Left ventricle myocardium inferior (tissue), 1 donor: ENCODE measurements around the gene RRAGC. TPM values are rescaled to one million over a fixed set of nuclear protein-coding genes. Genes with fewer than 3 reads are reported as not detected.
"Not testable (repeated sequence)": the region's sequence is repeated elsewhere in the genome, so short reads cannot be mapped to it uniquely, and the experiment has no call there.

ENCODE experiments used
- DNase-seq: peaks from one replicate; pipeline ENCODE4 v3.0.0-alpha.2; 2020
- H3K27ac ChIP-seq: fragments of 200-600 bp; replicated peaks from 2 replicates; pipeline ENCODE4 v1.8.0; 2021
- H3K27me3 ChIP-seq: fragments of 200-600 bp; 2 replicates; pipeline ENCODE4 v1.8.0; 2021; ENCODE audit warnings: low read depth
- H3K36me3 ChIP-seq: fragments of 200-600 bp; 2 replicates; pipeline ENCODE4 v1.8.0; 2021
- H3K4me1 ChIP-seq: fragments of 200-600 bp; 2 replicates; pipeline ENCODE4 v1.8.0; 2021
- H3K4me3 ChIP-seq: fragments of 200-600 bp; 2 replicates; pipeline ENCODE4 v1.8.0; 2021; ENCODE audit warnings: mild to moderate bottlenecking, moderate library complexity
- H3K9me3 ChIP-seq: fragments of 200-600 bp; replicated peaks from 2 replicates; pipeline ENCODE4 v1.8.0; 2021
- CTCF ChIP-seq: fragments of 200-600 bp; IDR thresholded peaks from 2 replicates; pipeline ENCODE4 v1.8.0; 2021; ENCODE audit warnings: antibody characterized with exemption, mild to moderate bottlenecking, borderline replicate concordance
- intact Hi-C: fragments of 100-400 bp; cut with micrococcal nuclease; formaldehyde crosslinking; loops from one replicate; pipeline ENCODE4 v1.11.0; 2022
- total RNA-seq: library from RNA; stranded (reverse); fragmentation: NEBNext Ultra II Directional; extraction: Animal tissue kit (Norgen Biotek cat#: 25700); gene quantifications from one replicate; pipeline ENCODE4 v1.2.1, GENCODE V29; 2021
- donor health status: DM: no; HTN: yes; CAD: no; lungs with severe emphysema.

RRAGC gene
- total RNA-seq, 1 donor from 2014 or later, result 20.0 TPM

GRCh38 chr1:38814444-38814983 lies 45.1 kb downstream of the RRAGC start:
- no peak for TF ChIP-seq CTCF
- no peak overlapping the region for H3K4me3 ChIP-seq
- DNase-seq, result no peak
- H3K27me3 ChIP-seq, result peaks cover 100% of the 10 kb centered on the region
- no peak overlapping the region for H3K27ac ChIP-seq
- no peaks in the 10 kb centered on the region for H3K36me3 ChIP-seq
- peaks cover 6% of the 10 kb centered on the region for H3K9me3 ChIP-seq
- H3K4me1 ChIP-seq, result peaks cover 13% of the 10 kb centered on the region
- intact Hi-C loops, result no loop called here

DNA sequence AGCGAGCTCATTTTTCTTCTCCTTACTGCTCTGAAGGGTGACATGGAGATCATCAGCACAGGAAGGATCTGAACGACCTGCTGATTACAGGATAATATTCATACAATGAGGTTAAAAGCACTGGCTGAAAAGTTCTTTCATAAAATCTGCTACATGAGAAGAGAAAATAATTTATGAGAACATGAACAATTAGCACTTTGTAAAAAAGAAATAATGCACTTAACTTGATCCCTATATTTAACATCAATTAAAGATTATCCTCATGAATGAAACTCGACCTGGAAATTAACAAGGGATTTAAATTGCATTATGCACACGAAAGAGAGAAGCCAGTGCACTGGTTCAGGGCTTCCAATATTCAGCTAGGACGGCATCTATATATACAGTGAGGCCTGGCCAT lies 46.6 kb downstream of the RRAGC start:
- Histone ChIP-seq H3K36me3 (no peaks in the 10 kb centered on the region), H3K4me1 (peaks cover 3% of the 10 kb centered on the region), H3K9me3 (peaks cover 6% of the 10 kb centered on the region), H3K27ac (no peak overlapping the region), H3K27me3 (peaks cover 100% of the 10 kb centered on the region), H3K4me3 (no peak overlapping the region)
- no peak for TF ChIP-seq CTCF
- no peak for DNase-seq
- intact Hi-C loops, result no loop called here

- H3K9me3 ChIP-seq, H3K27ac ChIP-seq, DNase-seq, intact Hi-C loops, H3K4me1 ChIP-seq, H3K4me3 ChIP-seq, H3K36me3 ChIP-seq: not testable (repeated sequence)
- H3K27me3 ChIP-seq, result peaks cover 100% of the 10 kb centered on the region
These were observed 48.1 kb downstream of the RRAGC start for GRCh38 chr1:38811466-38811865.

DNA sequence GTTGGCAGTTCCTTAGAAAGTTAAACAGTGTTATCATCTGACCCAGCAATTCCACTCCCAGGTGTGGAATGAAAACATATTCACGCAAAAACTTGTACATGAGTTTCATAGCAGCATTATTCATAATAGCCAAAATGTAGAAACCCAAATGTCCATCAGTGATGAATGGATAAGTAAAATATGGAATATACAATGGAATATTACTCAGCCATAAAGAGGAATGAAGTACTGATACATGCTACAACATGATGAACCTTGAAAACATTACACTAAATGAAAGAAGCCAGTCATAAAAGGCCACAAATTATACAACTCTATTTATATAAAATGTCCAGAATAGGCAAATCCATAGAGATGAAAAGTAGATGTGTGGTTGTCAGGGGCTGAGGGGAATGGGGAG lies 53.5 kb downstream of the RRAGC start:
- no peak overlapping the region for H3K27ac ChIP-seq
- intact Hi-C loops, result no loop called here
- H3K4me3 ChIP-seq, result no peak overlapping the region
- H3K9me3 ChIP-seq, result no peaks in the 10 kb centered on the region
- H3K4me1 ChIP-seq, result peaks cover 4% of the 10 kb centered on the region
- no peak for TF ChIP-seq CTCF
- no peak for DNase-seq
- peaks cover 100% of the 10 kb centered on the region for H3K27me3 ChIP-seq
- no peaks in the 10 kb centered on the region for H3K36me3 ChIP-seq

GRCh38 chr1:38805036-38805435 lies 54.5 kb downstream of the RRAGC start:
- TF ChIP-seq CTCF, result no peak
- no peak overlapping the region for H3K4me3 ChIP-seq
- H3K27me3 ChIP-seq, result peaks cover 96% of the 10 kb centered on the region
- no peak for DNase-seq
- H3K36me3 ChIP-seq, result no peaks in the 10 kb centered on the region
- H3K27ac ChIP-seq, result no peak overlapping the region
- intact Hi-C loops, result no loop called here
- no peaks in the 10 kb centered on the region for H3K9me3 ChIP-seq
- peaks cover 4% of the 10 kb centered on the region for H3K4me1 ChIP-seq

GRCh38 chr1:38804062-38804886 lies 55.3 kb downstream of the RRAGC start:
- Histone ChIP-seq H3K27me3 (peaks cover 89% of the 10 kb centered on the region), H3K27ac (no peak overlapping the region), H3K4me3 (peak overlapping the region; percentile 52), H3K9me3 (no peaks in the 10 kb centered on the region), H3K4me1 (peaks cover 4% of the 10 kb centered on the region), H3K36me3 (no peaks in the 10 kb centered on the region)
- no peak for DNase-seq
- intact Hi-C loops, result no loop called here
- TF ChIP-seq CTCF, result no peak
